Keratinocyte (primary cell): Measurements from ENCODE around the gene BRK1.

ENCODE experiments used
- EZH2 ChIP-seq: IDR thresholded peaks from one replicate; pipeline ENCODE4 v1.6.1; 2012; ENCODE audit warnings: inconsistent platforms, mild to moderate bottlenecking, low read length, moderate library complexity
- TF ChIP-seq, protein P1 (sequence below), 3 experiments: IDR thresholded peaks in 1 of 3; conservative IDR thresholded peaks in 1 of 3; optimal IDR thresholded peaks in 1 of 3; 2 replicates in 2 of 3; 3 replicates in 1 of 3; pipeline versions ENCODE3 to v1.5.1; 2011; ENCODE audit warnings: low read length in 3 of 3, mild to moderate bottlenecking in 3 of 3, moderate library complexity in 2 of 3, control low read depth in 1 of 3, inconsistent platforms in 1 of 3; ENCODE audit not compliant: insufficient read depth in 2 of 3; ENCODE audit errors: extremely low read depth in 1 of 3

- TF ChIP-seq, protein P1, sequence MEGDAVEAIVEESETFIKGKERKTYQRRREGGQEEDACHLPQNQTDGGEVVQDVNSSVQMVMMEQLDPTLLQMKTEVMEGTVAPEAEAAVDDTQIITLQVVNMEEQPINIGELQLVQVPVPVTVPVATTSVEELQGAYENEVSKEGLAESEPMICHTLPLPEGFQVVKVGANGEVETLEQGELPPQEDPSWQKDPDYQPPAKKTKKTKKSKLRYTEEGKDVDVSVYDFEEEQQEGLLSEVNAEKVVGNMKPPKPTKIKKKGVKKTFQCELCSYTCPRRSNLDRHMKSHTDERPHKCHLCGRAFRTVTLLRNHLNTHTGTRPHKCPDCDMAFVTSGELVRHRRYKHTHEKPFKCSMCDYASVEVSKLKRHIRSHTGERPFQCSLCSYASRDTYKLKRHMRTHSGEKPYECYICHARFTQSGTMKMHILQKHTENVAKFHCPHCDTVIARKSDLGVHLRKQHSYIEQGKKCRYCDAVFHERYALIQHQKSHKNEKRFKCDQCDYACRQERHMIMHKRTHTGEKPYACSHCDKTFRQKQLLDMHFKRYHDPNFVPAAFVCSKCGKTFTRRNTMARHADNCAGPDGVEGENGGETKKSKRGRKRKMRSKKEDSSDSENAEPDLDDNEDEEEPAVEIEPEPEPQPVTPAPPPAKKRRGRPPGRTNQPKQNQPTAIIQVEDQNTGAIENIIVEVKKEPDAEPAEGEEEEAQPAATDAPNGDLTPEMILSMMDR (optimal IDR thresholded peaks at IDR 0.05 in 1 of 3, IDR thresholded peaks at IDR 0.05 in 1 of 3, conservative IDR thresholded peaks at IDR 0.05 in 1 of 3; ENCODE audit: extremely low read depth in 1 of 3, insufficient read depth in 2 of 3, low read length in 3 of 3) = no peak
- TF ChIP-seq EZH2 = no peak
These were observed 25.3 kb upstream of the BRK1 start for GRCh38 chr3:10090179-10090578.
